NB4 (cell line): ENCODE data around the gene CFAP161.
A peak's percentile ranks its signal among the peaks of the same experiment; 100 is the strongest.

Source experiments
- DNase-seq: peaks from one replicate; pipeline ENCODE4 v3.0.0; 2010; ENCODE audit warnings: low read depth
- H3K4me3 ChIP-seq: one replicate; pipeline ENCODE4 v1.5.1; 2011; ENCODE audit warnings: mild to moderate bottlenecking, low read depth, low read length, moderate library complexity
- CTCF ChIP-seq: IDR thresholded peaks from one replicate; pipeline ENCODE4 v1.5.1; 2012; ENCODE audit warnings: low read depth, low read length
- MAX ChIP-seq: IDR thresholded peaks from 2 replicates; pipeline ENCODE4 v1.6.1; 2011; ENCODE audit warnings: low read depth, low read length
- MYC ChIP-seq: IDR thresholded peaks from 2 replicates; pipeline ENCODE4 v1.6.1; 2011; ENCODE audit warnings: low read depth, low read length
- POLR2A ChIP-seq: IDR thresholded peaks from 2 replicates; pipeline ENCODE4 v1.6.1; 2011; ENCODE audit warnings: mild to moderate bottlenecking; ENCODE audit not compliant: insufficient read length; ENCODE audit errors: extremely low read depth

Gene CFAP161

GRCh38 chr15:81168644-81169043 is 34.6 kb downstream of the CFAP161 start:
- TF ChIP-seq MYC, result no peak
- no peak for TF ChIP-seq CTCF
- TF ChIP-seq POLR2A, result no peak
- no peak for TF ChIP-seq MAX
- no peak for DNase-seq
- H3K4me3 ChIP-seq, result no peak overlapping the region

GRCh38 chr15:81170511-81170910 is 36.4 kb downstream of the CFAP161 start:
- no peak overlapping the region for H3K4me3 ChIP-seq
- DNase-seq, result no peak
- TF ChIP-seq POLR2A (no peak), MAX (no peak), CTCF (no peak), MYC (no peak)

GRCh38 chr15:81171286-81171685 is 37.2 kb downstream of the CFAP161 start:
- DNase-seq, result no peak
- TF ChIP-seq MYC (no peak), MAX (no peak), POLR2A (no peak), CTCF (no peak)
- H3K4me3 ChIP-seq, result no peak overlapping the region

- DNase-seq, result no peak
- no peak for TF ChIP-seq CTCF
- no peak for TF ChIP-seq MAX
- TF ChIP-seq MYC, result no peak
- TF ChIP-seq POLR2A, result no peak
- no peak overlapping the region for H3K4me3 ChIP-seq
Observed at GRCh38 chr15:81174125-81174791, 40.2 kb downstream of the CFAP161 start.

- no peak for TF ChIP-seq MAX
- peak; percentile 16 for TF ChIP-seq CTCF
- no peak overlapping the region for H3K4me3 ChIP-seq
- DNase-seq, result no peak
Observed at GRCh38 chr15:81174792-81175327, 40.8 kb downstream of the CFAP161 start.
